GM10847 (cell line): ENCODE data around the gene TUBD1.

Experiments used
- POLR2A ChIP-seq: IDR thresholded peaks from 2 replicates; pipeline ENCODE4 v1.6.1; 2011; ENCODE audit not compliant: insufficient read length; ENCODE audit errors: extremely low read depth

TUBD1 gene

DNA sequence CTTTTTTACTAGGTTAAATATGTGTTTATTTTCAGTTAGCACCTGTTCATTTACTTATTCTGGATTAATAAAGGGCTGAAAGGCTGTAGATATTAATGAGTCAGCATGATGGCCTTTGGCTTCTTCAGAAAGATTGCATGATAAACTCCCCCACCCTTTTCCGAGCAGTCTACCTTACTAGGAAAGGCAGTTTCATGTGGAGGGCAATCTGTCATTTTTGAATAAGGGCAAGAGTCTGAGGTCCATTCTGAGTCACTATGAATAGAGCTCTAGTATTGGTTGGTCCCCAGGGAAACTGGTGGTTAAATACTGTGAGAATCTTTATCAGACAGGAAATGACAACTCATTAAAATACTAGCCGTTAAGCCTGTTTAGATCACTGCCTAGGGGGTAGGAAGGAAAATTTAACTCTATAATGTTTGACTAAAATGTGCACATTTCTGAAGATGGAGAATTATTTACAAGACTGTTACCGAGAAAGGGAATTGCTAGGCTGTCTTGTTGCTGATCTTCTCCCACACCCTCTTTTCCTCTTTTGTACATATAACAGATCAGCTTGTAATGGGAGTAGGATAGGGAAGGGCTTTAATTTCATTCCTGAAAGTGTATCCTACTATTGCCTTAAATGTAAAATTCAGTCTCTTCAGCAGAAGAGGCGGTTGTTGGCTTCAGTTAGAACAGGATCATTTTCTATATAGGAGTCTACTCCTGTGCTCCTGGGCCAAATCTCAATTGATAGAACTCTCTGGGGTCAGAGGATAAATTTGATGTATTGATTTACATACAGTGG is 63.3 kb downstream of the TUBD1 start:
- TF ChIP-seq POLR2A: no peak

DNA sequence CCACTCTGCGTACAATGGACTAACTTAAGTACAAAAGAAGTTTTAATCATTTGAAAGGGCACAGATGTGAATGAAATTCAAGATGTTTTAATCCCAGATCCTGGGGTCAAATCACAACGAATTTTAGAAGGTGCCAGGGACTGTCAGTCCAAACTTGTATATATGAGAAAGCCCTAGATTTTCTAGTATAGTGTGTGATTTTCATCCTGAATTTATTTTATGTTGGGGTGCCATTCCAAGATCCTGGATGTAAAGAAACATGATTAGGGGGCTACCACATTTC is 64.3 kb downstream of the TUBD1 start:
- no peak for TF ChIP-seq POLR2A

DNA sequence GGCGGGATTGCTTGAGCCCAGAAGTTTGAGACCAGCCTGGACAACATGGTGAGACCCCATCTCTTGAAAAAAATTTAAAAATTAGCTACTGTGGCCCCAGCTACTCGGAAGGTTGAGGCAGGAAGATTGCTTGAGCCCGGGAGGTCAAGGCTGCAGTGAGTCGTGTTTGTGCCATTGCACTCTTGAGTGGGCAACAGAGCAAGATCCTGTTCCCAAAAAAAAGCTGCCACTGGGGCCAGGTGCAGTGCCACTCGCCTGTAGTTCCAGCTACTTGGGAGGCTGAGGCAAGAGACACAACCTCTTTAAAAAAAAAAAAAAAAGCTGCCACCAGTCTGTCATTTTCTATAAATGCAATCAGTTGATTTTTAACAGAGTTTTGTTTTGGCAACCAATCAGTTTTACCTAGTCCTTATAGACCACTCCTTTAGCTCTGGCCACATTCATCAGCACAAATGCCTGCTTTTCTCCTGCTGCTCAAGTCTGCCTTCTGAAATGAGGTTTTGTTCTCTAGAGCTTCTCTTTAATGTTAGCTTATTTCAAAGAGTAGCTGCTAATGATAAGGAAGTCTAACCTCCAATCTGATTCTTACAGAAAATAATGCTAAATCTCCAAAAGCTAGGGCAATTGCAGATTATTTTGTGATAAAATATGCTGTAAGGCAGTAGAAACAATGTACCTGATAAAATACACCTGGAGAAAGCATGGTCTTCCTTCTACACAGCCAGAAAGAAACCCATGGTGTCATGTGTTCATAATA is 64.8 kb downstream of the TUBD1 start:
- no peak for TF ChIP-seq POLR2A

DNA sequence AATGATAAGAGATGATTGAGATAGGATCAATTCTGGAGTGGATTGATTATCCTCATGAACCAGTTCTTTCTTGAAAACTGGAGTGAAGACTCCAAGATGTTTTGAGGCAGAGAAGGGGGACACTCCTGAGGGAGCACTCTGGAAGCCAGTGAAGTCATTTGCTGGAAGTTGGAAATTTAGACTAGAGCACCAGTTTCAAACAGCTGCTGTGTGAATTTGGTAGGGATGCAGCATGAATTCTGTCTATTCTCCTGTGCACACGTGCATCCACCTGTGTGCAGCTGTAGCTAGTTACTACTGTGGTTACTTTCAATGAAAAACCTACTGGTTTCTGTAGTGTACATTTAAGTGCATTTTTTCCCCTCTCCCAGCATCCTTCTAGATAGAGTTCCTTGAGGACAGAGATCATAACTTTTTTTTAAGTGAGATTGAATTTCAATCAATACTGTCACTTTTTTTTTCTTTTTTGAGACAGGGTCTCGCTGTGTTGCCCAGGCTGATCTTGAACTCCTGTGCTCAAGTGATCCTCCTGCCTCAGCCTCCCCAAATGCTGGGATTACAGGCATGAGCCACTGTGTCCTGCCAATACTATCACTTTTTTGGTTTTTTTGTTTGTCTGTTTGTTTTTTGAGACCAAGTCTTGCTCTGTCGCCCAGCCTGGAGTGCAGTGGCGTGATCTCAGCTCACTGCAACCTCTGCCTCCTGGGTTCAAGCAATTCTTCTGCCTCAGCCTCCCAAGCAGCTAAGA is 65.9 kb downstream of the TUBD1 start:
- no peak for TF ChIP-seq POLR2A

DNA sequence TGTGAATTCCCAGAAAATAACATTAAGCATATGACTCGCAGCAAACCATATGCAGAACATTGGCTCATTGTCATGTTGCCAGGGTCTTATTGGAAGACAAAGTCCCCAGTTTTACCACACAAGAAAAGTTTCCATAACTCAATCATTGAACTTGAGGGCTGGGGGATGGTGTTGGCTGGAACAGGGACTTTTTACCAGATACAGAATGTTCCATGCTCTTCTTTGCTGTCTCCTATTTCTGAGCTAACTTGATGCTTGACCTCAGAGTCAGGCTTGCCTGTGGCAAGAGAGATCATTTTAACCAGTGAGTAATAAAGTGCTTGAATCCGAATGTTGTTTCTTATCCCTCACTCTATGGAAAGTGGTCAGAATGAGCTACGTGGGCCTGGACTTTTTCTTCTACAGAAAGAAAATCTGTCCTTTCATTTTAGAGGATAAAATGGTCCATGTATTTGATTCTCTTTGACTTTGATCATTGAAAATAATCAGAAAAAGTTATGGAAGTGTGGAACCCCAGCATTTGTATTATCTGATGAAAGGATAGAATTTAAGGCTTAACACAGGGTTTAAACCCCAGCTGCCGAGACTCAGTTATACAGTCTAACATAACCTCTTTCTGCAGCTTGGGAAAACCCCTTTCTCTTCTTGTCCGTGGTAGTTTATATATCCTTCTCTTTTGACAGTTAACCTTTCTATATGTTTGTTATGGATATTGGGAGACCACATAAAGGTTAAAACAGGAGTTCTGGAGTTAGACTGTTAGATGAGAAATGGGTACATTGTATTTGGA is 67.0 kb downstream of the TUBD1 start:
- no peak for TF ChIP-seq POLR2A

DNA sequence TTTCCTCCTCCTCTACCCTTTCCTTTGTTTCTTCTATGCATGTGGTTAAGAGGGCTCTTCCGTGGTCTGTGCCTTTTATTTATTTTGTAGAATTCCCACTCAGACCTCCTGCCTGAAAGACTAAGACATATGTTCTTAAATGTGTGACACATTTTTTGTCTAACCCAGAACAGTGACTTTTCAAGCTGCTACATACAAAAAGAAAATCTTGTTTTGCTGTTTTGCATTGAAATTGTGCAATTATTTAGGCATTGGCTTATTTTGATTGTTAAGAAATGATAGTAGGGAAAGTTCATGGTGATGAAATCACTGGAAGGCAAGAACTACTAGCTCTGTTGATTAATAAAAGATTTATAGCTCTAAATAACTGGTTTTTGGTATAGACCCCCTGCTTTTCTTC is 76.8 kb downstream of the TUBD1 start:
- TF ChIP-seq POLR2A: no peak

DNA sequence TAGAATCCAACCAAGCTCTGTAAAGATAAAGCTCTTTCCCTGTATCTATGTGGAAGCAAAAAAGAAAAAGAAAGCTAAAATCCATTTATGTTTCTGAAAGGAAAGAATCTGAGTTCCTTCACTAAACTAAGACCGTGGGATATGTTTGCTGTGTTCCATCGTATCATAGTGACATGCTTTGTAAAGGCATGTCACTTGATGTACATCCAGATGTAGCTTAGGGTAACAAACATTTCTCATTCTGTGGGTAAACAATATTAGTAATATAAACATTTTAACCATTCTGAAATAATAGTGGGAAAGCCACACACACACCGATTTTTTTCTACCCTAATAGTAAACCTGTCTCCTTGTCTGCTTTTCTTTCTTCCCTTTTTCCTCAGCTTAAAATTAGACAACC is 78.1 kb downstream of the TUBD1 start:
- TF ChIP-seq POLR2A: no peak

DNA sequence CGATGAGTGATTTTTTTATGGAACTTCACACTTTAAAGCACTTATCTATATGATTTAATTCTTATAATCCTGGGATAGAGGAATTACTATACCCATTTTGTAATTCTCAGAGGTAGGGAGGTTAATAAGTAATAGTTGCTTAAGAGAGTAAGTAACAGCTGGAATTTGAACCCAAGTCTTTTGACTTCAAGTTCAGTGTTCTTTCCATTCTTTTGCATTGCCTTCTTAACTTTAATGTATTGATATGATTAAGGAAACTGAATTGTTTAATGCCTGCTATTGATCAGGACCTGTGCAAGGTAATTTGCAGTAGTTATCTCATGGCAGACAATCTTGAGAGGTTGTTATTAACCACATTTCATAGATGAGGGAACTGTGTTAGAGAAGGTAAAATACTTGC is 78.5 kb downstream of the TUBD1 start:
- TF ChIP-seq POLR2A: no peak

DNA sequence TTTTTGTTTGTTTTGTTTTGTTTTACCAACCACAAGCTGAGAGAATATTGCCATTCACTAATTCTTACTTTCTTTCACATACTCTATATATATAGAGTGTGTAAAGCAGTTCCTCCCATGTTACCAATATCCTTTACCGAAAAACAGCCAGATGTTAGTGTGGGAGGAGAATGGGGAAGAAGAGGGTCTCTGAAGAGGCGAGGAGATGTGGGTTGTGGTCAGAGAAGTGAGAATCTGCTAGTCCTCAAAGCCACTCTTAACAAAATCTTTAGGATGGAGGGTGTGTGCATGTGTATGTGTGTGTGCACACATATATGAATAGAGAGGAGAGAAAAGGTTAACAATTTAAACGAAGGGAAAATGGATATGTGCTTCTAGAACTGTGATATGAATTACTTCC is 80.6 kb downstream of the TUBD1 start:
- TF ChIP-seq POLR2A: no peak

DNA sequence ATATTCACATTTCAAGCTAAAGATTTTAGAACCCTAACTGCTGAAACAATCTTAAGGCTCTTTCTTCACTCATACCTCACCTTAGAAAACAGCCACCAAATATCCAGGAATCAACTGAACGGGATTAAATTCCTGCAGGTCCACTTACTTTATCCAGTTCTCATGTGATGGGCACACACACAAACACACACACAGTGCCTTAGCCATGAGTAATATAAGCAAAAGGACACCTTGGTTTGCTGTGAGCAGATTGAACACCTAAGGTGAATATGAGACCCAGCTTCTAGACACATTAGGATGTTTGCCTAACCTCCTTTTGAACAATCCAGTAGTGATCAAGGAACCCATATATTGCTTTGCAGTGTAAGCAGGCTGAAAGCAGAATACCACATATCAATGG is 81.5 kb downstream of the TUBD1 start:
- no peak for TF ChIP-seq POLR2A

DNA sequence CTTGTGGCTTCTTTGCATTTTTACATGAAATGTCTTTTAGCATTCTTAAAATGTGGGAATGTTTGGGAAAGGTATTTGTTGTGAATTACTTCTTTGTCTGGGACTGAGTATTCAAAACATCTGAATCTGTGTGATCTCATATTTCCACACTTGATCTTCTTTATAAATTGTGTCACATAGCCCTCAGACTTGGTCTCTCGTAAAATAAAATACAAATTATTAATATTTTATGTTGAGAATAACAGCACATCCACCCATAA is 81.9 kb downstream of the TUBD1 start:
- TF ChIP-seq POLR2A: no peak
